Measurements from ENCODE around the gene CORO2A. TPM values are rescaled to one million over a fixed set of nuclear protein-coding genes. Genes with fewer than 3 reads are reported as not detected.
A peak's percentile ranks its signal among the peaks of the same experiment; 100 is the strongest.

Gene CORO2A
- total and polyA plus RNA-seq, 2 of the 13 experiments (the other 11 are each of a cell fraction or from before 2014, with no cell fraction given), result 14.4 to 15.3 TPM

DNA sequence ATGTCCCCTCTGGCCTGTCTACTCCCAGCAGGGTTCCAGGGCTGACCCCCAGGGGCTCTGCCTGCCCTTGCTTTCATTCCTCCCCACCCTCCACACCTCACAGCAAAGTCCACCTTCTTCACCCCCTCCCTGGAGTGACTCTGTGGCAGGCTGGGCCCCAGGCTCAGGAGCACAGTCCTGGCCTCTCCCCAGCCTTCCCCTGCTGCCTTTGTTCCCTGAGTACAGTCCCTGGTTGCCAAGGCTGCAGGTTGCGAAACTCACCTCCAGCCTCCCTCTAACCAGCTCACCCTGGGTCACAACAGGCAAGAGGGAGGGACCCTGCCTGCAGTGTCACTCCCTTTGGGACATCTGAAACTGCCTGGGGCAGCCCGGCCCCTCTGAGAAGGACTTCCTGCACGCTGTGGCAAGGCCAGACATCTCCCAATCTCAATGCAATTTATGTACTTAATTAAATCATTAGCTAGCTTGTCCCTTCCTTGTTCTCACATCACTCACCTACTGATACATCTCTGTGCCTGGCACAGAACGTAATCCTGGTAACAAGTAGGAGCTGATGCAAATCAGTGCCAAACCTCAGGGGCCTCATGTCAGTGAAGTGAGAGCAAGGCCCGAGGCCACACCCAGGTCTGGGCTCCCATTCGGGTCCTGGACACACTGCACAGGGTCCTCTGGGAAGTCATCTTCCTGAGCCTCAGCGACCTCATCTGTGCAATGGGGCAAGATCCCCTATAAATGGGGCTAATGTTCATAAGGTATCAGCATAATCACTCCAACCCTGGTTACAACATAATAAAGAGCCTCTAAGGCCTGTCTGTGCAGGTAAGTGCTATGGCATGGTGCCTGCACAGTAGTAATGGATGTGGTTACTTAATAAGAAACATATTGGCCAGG lies 46.1 kb downstream of the CORO2A start (continued):
- TF ChIP-seq JUN (CRISPR knock-in tag; IDR thresholded peaks at IDR 0.05) (no peak), TBP (CRISPR knock-in tag; IDR thresholded peaks at IDR 0.05) (no peak), RBM22 (optimal IDR thresholded peaks at IDR 0.05; ENCODE audit: low read length) (no peak), MEF2D (CRISPR knock-in tag; IDR thresholded peaks at IDR 0.05) (peak; percentile 66; the same call in 1 of the 2 replicates), ZNF430 (CRISPR knock-in tag; IDR thresholded peaks at IDR 0.05) (no peak), TBX3 (IDR thresholded peaks at IDR 0.05; ENCODE audit: borderline replicate concordance) (no peak), MAFG (CRISPR knock-in tag; IDR thresholded peaks at IDR 0.05) (no peak), HOXA7 (CRISPR knock-in tag; IDR thresholded peaks at IDR 0.05) (no peak), RARA (CRISPR knock-in tag; IDR thresholded peaks at IDR 0.05) (peak; percentile 79), MAZ (IDR thresholded peaks at IDR 0.05; ENCODE audit: borderline replicate concordance, low read depth, low read length) (peak; percentile 90), MAZ (CRISPR knock-in tag; IDR thresholded peaks at IDR 0.05; ENCODE audit: low read depth) (peak; percentile 74), ZNF432 (CRISPR knock-in tag; IDR thresholded peaks at IDR 0.05; ENCODE audit: borderline replicate concordance) (no peak), SMAD9 (CRISPR knock-in tag; IDR thresholded peaks at IDR 0.05) (no peak), NFYC (CRISPR knock-in tag; IDR thresholded peaks at IDR 0.05) (no peak), EEA1 (CRISPR knock-in tag; IDR thresholded peaks at IDR 0.05; ENCODE audit: borderline replicate concordance) (no peak), ZNF883 (CRISPR knock-in tag; IDR thresholded peaks at IDR 0.05; ENCODE audit: not compliant biosample characterization) (no peak)
- TF ChIP-seq, protein P1, sequence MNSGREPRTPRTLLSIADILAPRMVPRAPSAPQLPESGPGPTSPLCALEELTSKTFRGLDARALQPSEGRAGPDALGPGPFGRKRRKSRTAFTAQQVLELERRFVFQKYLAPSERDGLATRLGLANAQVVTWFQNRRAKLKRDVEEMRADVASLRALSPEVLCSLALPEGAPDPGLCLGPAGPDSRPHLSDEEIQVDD (CRISPR knock-in tag; IDR thresholded peaks at IDR 0.05; ENCODE audit: borderline replicate concordance), result no peak
- TF ChIP-seq, protein P2, sequence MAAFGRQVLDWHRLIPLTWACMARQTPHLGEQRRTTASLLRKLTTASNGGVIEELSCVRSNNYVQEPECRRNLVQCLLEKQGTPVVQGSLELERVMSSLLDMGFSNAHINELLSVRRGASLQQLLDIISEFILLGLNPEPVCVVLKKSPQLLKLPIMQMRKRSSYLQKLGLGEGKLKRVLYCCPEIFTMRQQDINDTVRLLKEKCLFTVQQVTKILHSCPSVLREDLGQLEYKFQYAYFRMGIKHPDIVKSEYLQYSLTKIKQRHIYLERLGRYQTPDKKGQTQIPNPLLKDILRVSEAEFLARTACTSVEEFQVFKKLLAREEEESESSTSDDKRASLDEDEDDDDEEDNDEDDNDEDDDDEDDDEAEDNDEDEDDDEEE (CRISPR knock-in tag; IDR thresholded peaks at IDR 0.05), result no peak
- TF ChIP-seq, protein P3, sequence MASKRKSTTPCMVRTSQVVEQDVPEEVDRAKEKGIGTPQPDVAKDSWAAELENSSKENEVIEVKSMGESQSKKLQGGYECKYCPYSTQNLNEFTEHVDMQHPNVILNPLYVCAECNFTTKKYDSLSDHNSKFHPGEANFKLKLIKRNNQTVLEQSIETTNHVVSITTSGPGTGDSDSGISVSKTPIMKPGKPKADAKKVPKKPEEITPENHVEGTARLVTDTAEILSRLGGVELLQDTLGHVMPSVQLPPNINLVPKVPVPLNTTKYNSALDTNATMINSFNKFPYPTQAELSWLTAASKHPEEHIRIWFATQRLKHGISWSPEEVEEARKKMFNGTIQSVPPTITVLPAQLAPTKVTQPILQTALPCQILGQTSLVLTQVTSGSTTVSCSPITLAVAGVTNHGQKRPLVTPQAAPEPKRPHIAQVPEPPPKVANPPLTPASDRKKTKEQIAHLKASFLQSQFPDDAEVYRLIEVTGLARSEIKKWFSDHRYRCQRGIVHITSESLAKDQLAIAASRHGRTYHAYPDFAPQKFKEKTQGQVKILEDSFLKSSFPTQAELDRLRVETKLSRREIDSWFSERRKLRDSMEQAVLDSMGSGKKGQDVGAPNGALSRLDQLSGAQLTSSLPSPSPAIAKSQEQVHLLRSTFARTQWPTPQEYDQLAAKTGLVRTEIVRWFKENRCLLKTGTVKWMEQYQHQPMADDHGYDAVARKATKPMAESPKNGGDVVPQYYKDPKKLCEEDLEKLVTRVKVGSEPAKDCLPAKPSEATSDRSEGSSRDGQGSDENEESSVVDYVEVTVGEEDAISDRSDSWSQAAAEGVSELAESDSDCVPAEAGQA (IDR thresholded peaks at IDR 0.05; ENCODE audit: low read depth), result no peak
- TF ChIP-seq, protein P3 (CRISPR knock-in tag; IDR thresholded peaks at IDR 0.05; ENCODE audit: borderline replicate concordance), result no peak
- TF ChIP-seq, protein P4, sequence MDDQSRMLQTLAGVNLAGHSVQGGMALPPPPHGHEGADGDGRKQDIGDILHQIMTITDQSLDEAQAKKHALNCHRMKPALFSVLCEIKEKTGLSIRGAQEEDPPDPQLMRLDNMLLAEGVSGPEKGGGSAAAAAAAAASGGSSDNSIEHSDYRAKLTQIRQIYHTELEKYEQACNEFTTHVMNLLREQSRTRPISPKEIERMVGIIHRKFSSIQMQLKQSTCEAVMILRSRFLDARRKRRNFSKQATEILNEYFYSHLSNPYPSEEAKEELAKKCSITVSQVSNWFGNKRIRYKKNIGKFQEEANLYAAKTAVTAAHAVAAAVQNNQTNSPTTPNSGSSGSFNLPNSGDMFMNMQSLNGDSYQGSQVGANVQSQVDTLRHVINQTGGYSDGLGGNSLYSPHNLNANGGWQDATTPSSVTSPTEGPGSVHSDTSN (CRISPR knock-in tag; IDR thresholded peaks at IDR 0.05; ENCODE audit: borderline replicate concordance), result no peak

Data from HepG2 (cell line).